Right atrium auricular region (tissue), 2 donors: ENCODE measurements around the gene NBPF4. TPM values are rescaled to one million over a fixed set of nuclear protein-coding genes. Genes with fewer than 3 reads are reported as not detected.
"Not testable (repeated sequence)": the region's sequence is repeated elsewhere in the genome, so short reads cannot be mapped to it uniquely, and the experiment has no call there.

Experiments used
- DNase-seq: peaks from one replicate; pipeline ENCODE4 v3.0.0-alpha.2; 2019; ENCODE audit warnings: low spot score
- H3K27ac ChIP-seq, 2 donors: fragments of 200-600 bp; sonication (generic); 1 replicate in 1 of 2; 2 replicates in 1 of 2; pipeline ENCODE4 v1.5.1; 2016 to 2019
- H3K27me3 ChIP-seq, 2 donors: fragments of 200-600 bp; sonication (generic); one replicate each; pipeline versions ENCODE4 v1.5.1 to v1.6.0; 2017 to 2019
- H3K36me3 ChIP-seq: fragments of 200-600 bp; sonication (generic); one replicate; pipeline ENCODE4 v1.5.1; 2016
- H3K4me1 ChIP-seq, 2 donors: fragments of 200-600 bp; sonication (generic); one replicate each; pipeline versions ENCODE4 v1.5.1 to v1.6.0; 2017 to 2019
- H3K4me3 ChIP-seq, 2 donors: fragments of 200-600 bp; sonication (generic); 1 replicate in 1 of 2; 2 replicates in 1 of 2; pipeline ENCODE4 v1.5.1; 2017 to 2019; ENCODE audit warnings: mild to moderate bottlenecking in 1 of 2, moderate library complexity in 1 of 2
- H3K9me3 ChIP-seq, 2 donors: fragments of 200-600 bp; sonication (generic); one replicate each; pipeline ENCODE4 v1.5.1; 2019
- total RNA-seq, 2 donors: library from RNA; depleted of rRNA; stranded (reverse); fragments of >200 nt; gene quantifications; one replicate each; pipeline ENCODE4 v1.1.0, GENCODE V29; 2016

Gene NBPF4, protein sequence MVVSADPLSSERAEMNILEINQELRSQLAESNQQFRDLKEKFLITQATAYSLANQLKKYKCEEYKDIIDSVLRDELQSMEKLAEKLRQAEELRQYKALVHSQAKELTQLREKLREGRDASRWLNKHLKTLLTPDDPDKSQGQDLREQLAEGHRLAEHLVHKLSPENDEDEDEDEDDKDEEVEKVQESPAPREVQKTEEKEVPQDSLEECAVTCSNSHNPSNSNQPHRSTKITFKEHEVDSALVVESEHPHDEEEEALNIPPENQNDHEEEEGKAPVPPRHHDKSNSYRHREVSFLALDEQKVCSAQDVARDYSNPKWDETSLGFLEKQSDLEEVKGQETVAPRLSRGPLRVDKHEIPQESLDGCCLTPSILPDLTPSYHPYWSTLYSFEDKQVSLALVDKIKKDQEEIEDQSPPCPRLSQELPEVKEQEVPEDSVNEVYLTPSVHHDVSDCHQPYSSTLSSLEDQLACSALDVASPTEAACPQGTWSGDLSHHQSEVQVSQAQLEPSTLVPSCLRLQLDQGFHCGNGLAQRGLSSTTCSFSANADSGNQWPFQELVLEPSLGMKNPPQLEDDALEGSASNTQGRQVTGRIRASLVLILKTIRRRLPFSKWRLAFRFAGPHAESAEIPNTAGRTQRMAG
- not detected for total RNA-seq

DNA sequence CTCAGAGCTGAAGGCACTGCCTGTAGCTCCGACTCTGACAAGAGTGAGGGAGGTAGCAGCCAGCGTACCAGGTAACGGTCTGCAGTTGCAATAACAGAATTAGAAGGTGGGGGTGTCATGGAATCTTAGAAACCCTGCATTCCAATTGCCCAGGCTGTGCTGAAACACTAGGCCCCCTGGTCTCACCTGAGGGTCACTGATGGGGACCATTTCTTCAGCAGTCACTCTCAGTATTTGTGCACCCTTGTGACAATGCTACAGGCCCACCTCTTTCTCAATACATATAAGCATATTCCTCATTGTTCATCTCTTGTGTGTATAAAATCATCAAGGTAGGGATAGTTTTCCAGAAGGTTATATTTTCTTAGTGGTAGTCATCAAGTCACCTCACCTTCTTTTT lies at the start of gene NBPF4:
TSS of gene NBPF4 (minus strand) at position 101 of the 400 bp plus-strand sequence. CDS start 315 bp downstream, outside the sequence.
- H3K27ac ChIP-seq, H3K4me1 ChIP-seq, H3K27me3 ChIP-seq, H3K36me3 ChIP-seq, H3K9me3 ChIP-seq, DNase-seq, H3K4me3 ChIP-seq: not testable (repeated sequence)

DNA sequence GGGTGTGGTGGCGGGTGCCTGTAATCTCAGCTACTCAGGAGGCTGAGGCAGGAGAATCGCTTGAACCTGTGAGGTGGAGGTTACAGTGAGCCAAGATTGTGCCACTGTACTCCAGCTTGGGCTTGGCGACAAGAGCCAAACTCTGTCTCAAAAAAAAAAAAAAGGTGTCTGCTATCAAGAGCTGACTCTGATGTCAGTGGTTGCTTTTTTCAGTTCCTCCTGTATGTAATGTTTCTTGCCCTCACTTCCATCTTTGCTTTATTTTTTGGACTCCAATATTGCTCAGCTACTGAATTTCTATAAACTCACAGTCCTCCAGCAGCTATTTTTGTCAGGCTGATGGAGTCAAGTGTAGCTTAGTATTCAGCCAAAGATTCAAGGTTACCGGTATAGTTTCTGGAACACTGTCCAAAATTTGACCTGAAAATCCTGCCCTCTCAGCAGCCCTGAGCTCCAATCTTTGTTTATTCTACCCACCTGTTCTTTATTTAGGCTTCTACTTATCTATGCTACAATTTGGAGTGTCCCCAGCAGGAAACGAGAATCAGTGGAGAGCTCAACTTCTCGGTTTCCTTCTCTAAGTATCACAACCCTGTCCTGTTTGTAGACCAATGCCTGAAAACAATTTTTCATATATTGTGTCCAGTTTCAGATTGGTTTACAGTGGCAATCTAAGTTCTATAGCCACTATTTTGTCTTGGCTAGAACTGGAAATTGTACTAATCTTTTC lies 38.8 kb upstream of the NBPF4 start:
- not testable (repeated sequence) for DNase-seq, H3K27ac ChIP-seq, H3K9me3 ChIP-seq, H3K36me3 ChIP-seq, H3K4me1 ChIP-seq, H3K4me3 ChIP-seq, H3K27me3 ChIP-seq

GRCh38 chr1:108272485-108273327 lies 28.8 kb upstream of the NBPF4 start:
- not testable (repeated sequence) for DNase-seq, H3K27ac ChIP-seq, H3K36me3 ChIP-seq, H3K9me3 ChIP-seq, H3K27me3 ChIP-seq, H3K4me1 ChIP-seq, H3K4me3 ChIP-seq

- DNase-seq, H3K36me3 ChIP-seq: not testable (repeated sequence)
Measured at GRCh38 chr1:108267097-108267496, 23.2 kb upstream of the NBPF4 start.

DNA sequence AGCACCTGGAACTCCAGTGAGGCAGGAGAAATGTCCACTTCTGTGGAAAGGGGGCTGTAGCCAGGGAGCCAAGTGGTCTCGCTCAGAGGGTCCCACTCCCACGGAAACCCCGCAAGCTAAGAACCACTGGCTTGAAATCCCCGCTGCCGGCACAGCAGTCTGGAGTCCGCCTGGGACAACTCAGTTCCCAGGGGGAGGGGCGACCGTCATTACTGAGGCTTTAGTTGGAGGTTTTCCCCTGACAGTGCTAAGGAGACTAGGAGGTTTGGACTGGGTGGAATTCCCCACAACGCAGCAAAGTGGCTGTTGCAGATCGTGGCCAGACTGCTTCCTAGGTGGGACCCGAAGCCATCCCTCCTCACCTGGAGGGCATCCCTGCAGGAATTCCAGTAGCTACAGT lies 18.1 kb upstream of the NBPF4 start:
- not testable (repeated sequence) for H3K27me3 ChIP-seq, H3K36me3 ChIP-seq, H3K4me1 ChIP-seq, H3K4me3 ChIP-seq, DNase-seq, H3K27ac ChIP-seq, H3K9me3 ChIP-seq

More at GRCh38 chr1:108267097-108267496, 23.2 kb upstream of the NBPF4 start:
- not testable (repeated sequence) for H3K27me3 ChIP-seq, H3K4me3 ChIP-seq, H3K4me1 ChIP-seq, H3K9me3 ChIP-seq, H3K27ac ChIP-seq

GRCh38 chr1:108261519-108261918 lies 17.6 kb upstream of the NBPF4 start:
- H3K27me3 ChIP-seq, H3K4me3 ChIP-seq, H3K9me3 ChIP-seq, H3K27ac ChIP-seq, H3K36me3 ChIP-seq, DNase-seq, H3K4me1 ChIP-seq: not testable (repeated sequence)

DNA sequence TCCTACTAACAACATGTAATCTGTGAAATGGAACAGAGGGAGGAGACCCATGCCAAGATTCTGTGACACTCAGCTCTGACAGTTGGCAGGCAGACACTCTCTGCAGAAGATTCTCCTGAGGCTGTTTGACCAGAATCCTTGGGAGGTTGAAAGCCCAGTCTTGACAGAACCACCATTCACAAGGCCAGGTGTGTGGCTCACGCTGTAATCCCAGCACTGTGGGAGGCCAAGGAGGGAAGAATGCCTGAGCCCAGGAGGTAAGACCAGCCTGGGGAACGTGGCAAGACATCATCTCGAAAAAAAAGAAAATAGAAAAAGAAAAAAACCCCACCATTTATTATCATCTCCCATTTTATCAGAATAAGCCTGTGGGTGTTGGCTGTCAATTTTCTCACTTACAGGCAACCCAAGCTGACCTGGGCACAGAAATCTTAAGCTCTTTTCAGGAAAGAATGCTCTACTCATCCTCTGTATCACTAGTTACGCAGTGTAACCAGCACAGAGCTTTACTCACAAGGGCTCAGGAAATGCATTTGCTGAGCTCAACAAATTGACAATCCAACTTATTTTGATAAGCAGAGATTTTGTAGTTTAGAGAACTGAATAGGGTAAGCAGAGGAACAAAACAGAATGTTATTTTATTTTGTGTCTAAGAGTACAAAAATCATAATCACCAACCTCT lies 16.8 kb upstream of the NBPF4 start:
- not testable (repeated sequence) for DNase-seq, H3K27ac ChIP-seq, H3K36me3 ChIP-seq, H3K4me1 ChIP-seq, H3K9me3 ChIP-seq, H3K27me3 ChIP-seq, H3K4me3 ChIP-seq

- H3K9me3 ChIP-seq, H3K36me3 ChIP-seq, DNase-seq: not testable (repeated sequence)
Measured at GRCh38 chr1:108255426-108255825, 11.6 kb upstream of the NBPF4 start.

DNA sequence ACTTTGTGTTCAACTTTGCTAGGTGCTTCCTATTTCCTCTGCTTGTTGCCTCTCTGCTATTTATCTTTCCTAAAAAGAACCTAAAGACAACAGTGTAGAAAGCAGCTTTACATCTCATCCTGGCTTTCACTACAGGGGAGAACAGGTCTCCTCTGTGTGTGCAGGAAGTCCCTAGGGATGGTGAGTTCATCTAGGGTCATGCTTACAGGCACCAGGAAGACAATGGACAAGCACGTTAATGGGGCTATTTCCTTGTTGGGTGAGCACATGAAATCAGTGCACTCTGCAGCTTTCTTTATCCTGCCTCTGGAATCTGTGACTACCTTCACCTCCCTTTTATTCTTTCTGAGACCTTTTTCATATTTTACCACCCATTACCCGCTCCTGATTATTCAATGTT lies 4.5 kb downstream of the NBPF4 start:
- H3K36me3 ChIP-seq, DNase-seq, H3K27ac ChIP-seq, H3K9me3 ChIP-seq, H3K27me3 ChIP-seq, H3K4me3 ChIP-seq, H3K4me1 ChIP-seq: not testable (repeated sequence)

More at GRCh38 chr1:108255426-108255825, 11.6 kb upstream of the NBPF4 start:
- not testable (repeated sequence) for H3K4me3 ChIP-seq, H3K27me3 ChIP-seq, H3K4me1 ChIP-seq, H3K27ac ChIP-seq

DNA sequence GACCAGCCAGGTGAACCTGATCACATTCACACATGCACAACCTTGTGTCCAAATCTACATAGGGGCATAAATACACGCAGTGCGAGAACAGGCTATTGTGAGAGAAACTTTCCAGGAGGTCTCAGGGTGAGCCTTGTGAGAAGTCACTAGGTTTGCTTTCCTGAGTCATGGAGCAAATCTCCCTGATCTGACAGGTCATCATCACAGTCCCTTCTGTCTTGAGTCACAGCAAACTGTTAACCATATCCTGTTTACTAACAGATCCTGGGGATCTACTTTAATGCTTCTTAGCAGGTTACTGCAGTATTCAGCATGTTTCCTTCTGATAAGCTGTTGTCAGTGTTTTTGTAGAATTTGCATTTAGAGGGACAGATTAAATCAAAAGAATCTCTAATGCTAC lies 8.6 kb downstream of the NBPF4 start:
- not testable (repeated sequence) for DNase-seq, H3K4me3 ChIP-seq, H3K9me3 ChIP-seq, H3K4me1 ChIP-seq, H3K36me3 ChIP-seq, H3K27me3 ChIP-seq, H3K27ac ChIP-seq

DNA sequence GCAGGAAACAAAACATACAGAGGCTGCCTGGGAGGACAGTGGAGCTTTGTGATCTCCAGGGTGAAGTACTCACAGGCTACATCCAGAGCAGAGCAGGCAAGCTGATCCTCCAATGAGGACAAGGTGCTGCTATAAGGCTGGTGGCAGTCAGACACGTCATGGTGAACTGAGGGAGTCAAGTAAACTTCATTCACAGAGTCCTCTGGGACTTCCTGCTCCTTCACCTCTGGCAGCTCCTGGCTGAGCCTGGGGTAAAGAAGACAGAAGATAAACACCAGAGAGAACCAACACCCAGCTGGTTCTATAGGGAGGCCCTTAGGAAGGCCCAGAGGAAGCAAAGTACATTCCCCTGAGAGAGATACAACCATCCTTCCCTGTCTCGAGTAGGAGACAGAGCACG lies 11.7 kb downstream of the NBPF4 start:
- not testable (repeated sequence) for H3K4me3 ChIP-seq, H3K36me3 ChIP-seq, H3K27ac ChIP-seq, DNase-seq, H3K27me3 ChIP-seq, H3K9me3 ChIP-seq, H3K4me1 ChIP-seq

GRCh38 chr1:108229976-108230375 lies 13.9 kb downstream of the NBPF4 start:
- not testable (repeated sequence) for DNase-seq, H3K4me3 ChIP-seq, H3K36me3 ChIP-seq, H3K9me3 ChIP-seq, H3K27me3 ChIP-seq, H3K4me1 ChIP-seq, H3K27ac ChIP-seq

- H3K36me3 ChIP-seq, H3K9me3 ChIP-seq, H3K27ac ChIP-seq, DNase-seq, H3K4me3 ChIP-seq, H3K27me3 ChIP-seq, H3K4me1 ChIP-seq: not testable (repeated sequence)
Measured at GRCh38 chr1:108227772-108228171, 16.1 kb downstream of the NBPF4 start.

GRCh38 chr1:108226855-108227254 lies 17.0 kb downstream of the NBPF4 start:
- not testable (repeated sequence) for H3K36me3 ChIP-seq, H3K27me3 ChIP-seq, DNase-seq, H3K27ac ChIP-seq, H3K4me1 ChIP-seq, H3K9me3 ChIP-seq, H3K4me3 ChIP-seq
